CD4-positive, CD25-positive, alpha-beta regulatory T cell (primary cell): ENCODE measurements around the gene COLQ. TPM values are rescaled to one million over a fixed set of nuclear protein-coding genes. Genes with fewer than 3 reads are reported as not detected.
"Not testable (repeated sequence)": the region's sequence is repeated elsewhere in the genome, so short reads cannot be mapped to it uniquely, and the experiment has no call there.

Experiments
- ATAC-seq, 2 donors: fragments of 150-1000 bp; cut with Tn5 transposase; one replicate each; pipeline ENCODE4 v1.10.0; 2021; ENCODE audit warnings: low read depth in 2 of 2, moderate number of reproducible peaks in 2 of 2, moderate library complexity in 1 of 2
- DNase-seq, 3 donors: peaks; one replicate each; pipeline versions ENCODE4 v3.0.0 to v3.0.0-alpha.2; 2012 to 2022; ENCODE audit warnings: mixed read lengths in 1 of 3
- H3K27ac ChIP-seq: one replicate; pipeline ENCODE4 v1.7.0; 2013; ENCODE audit warnings: mild to moderate bottlenecking, low read length; ENCODE audit not compliant: insufficient read depth, poor library complexity, severe bottlenecking
- H3K27me3 ChIP-seq: one replicate; pipeline ENCODE4 v1.7.0; 2013; ENCODE audit warnings: low read length; ENCODE audit not compliant: control insufficient read depth, insufficient read depth
- H3K36me3 ChIP-seq: one replicate; pipeline ENCODE4 v1.7.0; 2013; ENCODE audit warnings: mild to moderate bottlenecking, low read length, moderate library complexity; ENCODE audit not compliant: control insufficient read depth, insufficient read depth
- H3K4me1 ChIP-seq: 2 replicates; pipeline ENCODE4 v1.7.0; 2013; ENCODE audit warnings: mild to moderate bottlenecking, low read length; ENCODE audit not compliant: insufficient read depth, control insufficient read depth, poor library complexity, severe bottlenecking
- H3K4me3 ChIP-seq: one replicate; pipeline ENCODE4 v1.7.0; 2013; ENCODE audit warnings: low read depth, mild to moderate bottlenecking, low read length, moderate library complexity
- H3K9me3 ChIP-seq, 2 experiments: 1 replicate in 1 of 2; 2 replicates in 1 of 2; pipeline ENCODE4 v1.7.0; 2013; ENCODE audit warnings: low read length in 2 of 2, mild to moderate bottlenecking in 1 of 2, moderate library complexity in 1 of 2; ENCODE audit not compliant: control insufficient read depth in 2 of 2
- H3K27ac Mint-ChIP-seq, 3 donors: one replicate each; pipeline ENCODE4 v1.8.0; 2020 to 2022; ENCODE audit warnings: mild to moderate bottlenecking in 3 of 3, mixed read lengths in 3 of 3, moderate library complexity in 2 of 3
- H3K27me3 Mint-ChIP-seq: one replicate; pipeline ENCODE4 v1.8.0; 2022; ENCODE audit warnings: mild to moderate bottlenecking, mixed read lengths
- H3K36me3 Mint-ChIP-seq: one replicate; pipeline ENCODE4 v1.8.0; 2020; ENCODE audit warnings: mixed read lengths
- H3K4me1 Mint-ChIP-seq, 4 donors: one replicate each; pipeline ENCODE4 v1.8.0; 2020 to 2022; ENCODE audit warnings: mixed read lengths in 4 of 4, mild to moderate bottlenecking in 1 of 4
- H3K4me3 Mint-ChIP-seq, 4 donors: one replicate each; pipeline ENCODE4 v1.8.0; 2020 to 2022; ENCODE audit warnings: mild to moderate bottlenecking in 4 of 4, mixed read lengths in 4 of 4, moderate library complexity in 3 of 4
- H3K9me3 Mint-ChIP-seq, 7 donors: one replicate each; pipeline ENCODE4 v1.8.0; 2020 to 2022; ENCODE audit warnings: mixed read lengths in 7 of 7, mild to moderate bottlenecking in 3 of 7, moderate library complexity in 2 of 7
- polyA plus RNA-seq, 4 donors: library from polyadenylated mRNA; unstranded; fragments of 300-500 nt; fragmentation: Illumina TruSeq; gene quantifications; one replicate each; pipeline ENCODE4 v1.2.3, GENCODE V29; 2021
- total RNA-seq: library from RNA; stranded (reverse); gene quantifications from one replicate; pipeline ENCODE4 v1.2.3, GENCODE V29; 2022

COLQ gene
- total and polyA plus RNA-seq, 5 donors from 2014 or later: 0.60 to 5.1 (median 1.0) TPM

- H3K36me3 ChIP-seq: peaks cover 4% of the 10 kb centered on the region
- H3K27ac ChIP-seq: no peak overlapping the region
- DNase-seq: no peak
- Mint-ChIP-seq H3K36me3 (peaks cover 5% of the 10 kb centered on the region), H3K4me1 (peaks cover 0 to 5% (median 2%) of the 10 kb centered on the region in 4 donors), H3K27me3 (no peaks in the 10 kb centered on the region), H3K27ac (no peak overlapping the region), H3K4me3 (no peak overlapping the region), H3K9me3 (peaks cover 0 to 2% (median 0%) of the 10 kb centered on the region in 7 donors)
- no peaks in the 10 kb centered on the region for H3K4me1 ChIP-seq
- no peak for ATAC-seq
- no peak overlapping the region for H3K4me3 ChIP-seq
- H3K9me3 ChIP-seq: no peaks in the 10 kb centered on the region
- no peaks in the 10 kb centered on the region for H3K27me3 ChIP-seq
Observed at GRCh38 chr3:15490158-15490557, 31.3 kb downstream of the COLQ start.

- Mint-ChIP-seq H3K4me1 (no peaks in the 10 kb centered on the region), H3K4me3 (no peak overlapping the region), H3K9me3 (peaks cover 0 to 5% (median 0%) of the 10 kb centered on the region in 7 donors), H3K36me3 (peaks cover 12% of the 10 kb centered on the region), H3K27me3 (peaks cover 8% of the 10 kb centered on the region), H3K27ac (no peak overlapping the region)
- H3K4me3 ChIP-seq: no peak overlapping the region
- H3K9me3 ChIP-seq: no peaks in the 10 kb centered on the region
- H3K4me1 ChIP-seq: no peaks in the 10 kb centered on the region
- ATAC-seq (no peak), DNase-seq (no peak)
- H3K36me3 ChIP-seq: peaks cover 4% of the 10 kb centered on the region
- no peaks in the 10 kb centered on the region for H3K27me3 ChIP-seq
- no peak overlapping the region for H3K27ac ChIP-seq
Observed at GRCh38 chr3:15488002-15488401, 33.5 kb downstream of the COLQ start.

- ATAC-seq (no peak), DNase-seq (no peak)
- peak overlapping the region in 1 of 3 donors; percentile 75 for H3K27ac Mint-ChIP-seq
- Histone ChIP-seq H3K27me3 (no peaks in the 10 kb centered on the region), H3K9me3 (no peaks in the 10 kb centered on the region), H3K36me3 (peaks cover 4% of the 10 kb centered on the region), H3K4me3 (no peak overlapping the region), H3K27ac (no peak overlapping the region), H3K4me1 (no peaks in the 10 kb centered on the region)
- H3K27me3 Mint-ChIP-seq: peaks cover 8% of the 10 kb centered on the region
- H3K4me1 Mint-ChIP-seq: no peaks in the 10 kb centered on the region
- peaks cover 0 to 5% (median 0%) of the 10 kb centered on the region in 7 donors for H3K9me3 Mint-ChIP-seq
- H3K36me3 Mint-ChIP-seq: peaks cover 12% of the 10 kb centered on the region
- no peak overlapping the region for H3K4me3 Mint-ChIP-seq
Observed at GRCh38 chr3:15486979-15487378, 34.5 kb downstream of the COLQ start.

GRCh38 chr3:15486020-15486419 lies 35.5 kb downstream of the COLQ start:
- H3K9me3 ChIP-seq: no peaks in the 10 kb centered on the region
- DNase-seq (no peak), ATAC-seq (no peak)
- Mint-ChIP-seq H3K36me3 (peaks cover 12% of the 10 kb centered on the region), H3K4me1 (no peaks in the 10 kb centered on the region), H3K4me3 (no peak overlapping the region), H3K27ac (no peak overlapping the region), H3K9me3 (peaks cover 0 to 5% (median 0%) of the 10 kb centered on the region in 7 donors), H3K27me3 (peaks cover 8% of the 10 kb centered on the region)
- H3K27me3 ChIP-seq: no peaks in the 10 kb centered on the region
- no peak overlapping the region for H3K4me3 ChIP-seq
- H3K4me1 ChIP-seq: no peaks in the 10 kb centered on the region
- peaks cover 4% of the 10 kb centered on the region for H3K36me3 ChIP-seq
- no peak overlapping the region for H3K27ac ChIP-seq

GRCh38 chr3:15484551-15484950 lies 37.0 kb downstream of the COLQ start:
- not testable (repeated sequence) for H3K4me3 Mint-ChIP-seq, H3K4me1 ChIP-seq, H3K9me3 Mint-ChIP-seq, H3K27me3 Mint-ChIP-seq, H3K27me3 ChIP-seq, H3K4me3 ChIP-seq, H3K9me3 ChIP-seq, H3K27ac ChIP-seq, DNase-seq, H3K27ac Mint-ChIP-seq, H3K4me1 Mint-ChIP-seq, H3K36me3 ChIP-seq, ATAC-seq
- H3K36me3 Mint-ChIP-seq: peaks cover 12% of the 10 kb centered on the region

GRCh38 chr3:15479400-15480224 lies 41.9 kb downstream of the COLQ start:
- no peaks in the 10 kb centered on the region for H3K36me3 ChIP-seq
- H3K27me3 ChIP-seq: no peaks in the 10 kb centered on the region
- ATAC-seq (no peak), DNase-seq (no peak)
- H3K9me3 ChIP-seq: no peaks in the 10 kb centered on the region
- H3K4me1 ChIP-seq: no peaks in the 10 kb centered on the region
- H3K4me3 ChIP-seq: no peak overlapping the region
- H3K4me1 Mint-ChIP-seq: no peaks in the 10 kb centered on the region
- peaks cover 6% of the 10 kb centered on the region for H3K36me3 Mint-ChIP-seq
- H3K27ac Mint-ChIP-seq: no peak overlapping the region
- peaks cover 0 to 4% (median 0%) of the 10 kb centered on the region in 7 donors for H3K9me3 Mint-ChIP-seq
- H3K27me3 Mint-ChIP-seq: peaks cover 6% of the 10 kb centered on the region
- no peak overlapping the region for H3K27ac ChIP-seq
- H3K4me3 Mint-ChIP-seq: no peak overlapping the region

GRCh38 chr3:15478640-15478979 lies 42.9 kb downstream of the COLQ start:
- H3K27me3 ChIP-seq: no peaks in the 10 kb centered on the region
- no peak overlapping the region for H3K27ac ChIP-seq
- H3K4me3 Mint-ChIP-seq: no peak overlapping the region
- H3K27me3 Mint-ChIP-seq: no peaks in the 10 kb centered on the region
- H3K4me3 ChIP-seq: no peak overlapping the region
- H3K36me3 ChIP-seq: no peaks in the 10 kb centered on the region
- no peaks in the 10 kb centered on the region for H3K4me1 ChIP-seq
- no peak for DNase-seq
- ATAC-seq: no peak
- no peaks in the 10 kb centered on the region for H3K9me3 ChIP-seq
- no peaks in the 10 kb centered on the region for H3K36me3 Mint-ChIP-seq
- peaks cover 0 to 4% (median 0%) of the 10 kb centered on the region in 7 donors for H3K9me3 Mint-ChIP-seq
- no peak overlapping the region for H3K27ac Mint-ChIP-seq
- H3K4me1 Mint-ChIP-seq: no peaks in the 10 kb centered on the region
